ENCODE measurements around the gene ANKIB1. TPM values are rescaled to one million over a fixed set of nuclear protein-coding genes. Genes with fewer than 3 reads are reported as not detected.

ANKIB1 gene
- polyA plus RNA-seq, 1 of the 3 experiments (the other 2 are of a cell fraction), result 24.6 TPM

DNA sequence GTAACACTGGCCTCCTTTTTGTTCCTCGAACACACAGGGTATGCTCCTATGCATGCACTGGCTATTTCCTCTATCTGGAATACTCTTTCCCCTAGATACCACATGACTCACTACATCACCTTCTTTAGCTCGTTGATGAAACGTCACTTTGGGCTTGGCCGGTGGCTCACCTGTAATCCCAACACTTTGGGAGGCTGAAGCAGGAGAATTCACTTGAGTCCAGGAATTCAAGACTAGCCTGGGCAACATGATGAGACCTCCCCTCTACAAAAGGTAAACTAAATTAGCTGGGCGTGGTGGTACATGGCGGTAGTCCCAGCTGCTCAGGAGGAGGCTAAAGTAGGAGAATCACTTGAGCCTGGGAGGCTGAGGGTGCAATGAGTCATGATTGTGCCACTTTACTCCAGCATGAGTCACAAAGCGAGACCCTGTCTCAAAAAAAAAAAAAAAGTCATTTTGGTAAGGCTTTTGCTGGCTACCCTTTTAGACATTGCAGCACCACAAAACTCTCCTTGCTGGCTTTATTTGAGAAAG lies 14.5 kb downstream of the ANKIB1 start:
- H3K4me1 ChIP-seq (ENCODE audit: control insufficient read depth in 1 of 2, insufficient read depth in 2 of 2, low read depth in 1 of 2, low read length in 1 of 2), result no peaks in the 10 kb centered on the region; a peak in 1 of 4 replicates
- peaks cover 98% of the 10 kb centered on the region for H3K79me2 ChIP-seq (ENCODE audit: insufficient read depth)
- no peak overlapping the region for H2AFZ ChIP-seq (ENCODE audit: low read depth)
- 81% methylated on average over 7 of the region's 7 CpGs for WGBS (ENCODE audit: low lambda C conversion rate)
- H3F3A ChIP-seq (replicated peaks; ENCODE audit: insufficient read depth), result peaks cover 7% of the 10 kb centered on the region
- no peaks in the 10 kb centered on the region for H3K27me3 ChIP-seq (ENCODE audit: insufficient read depth)
- 0 out of 2 replicates have a peak, but pooled peaks cover 17% of the 10 kb centered on the region for H4K20me1 ChIP-seq (ENCODE audit: insufficient read depth)
- POLR2A ChIA-PET, result no interaction called here
- TF ChIP-seq FOSL2 (IDR thresholded peaks at IDR 0.05; ENCODE audit: borderline replicate concordance, low read depth), result peak; percentile 48; the same call in 1 of the 2 replicates
- no peak for TF ChIP-seq FOXM1 (IDR thresholded peaks at IDR 0.05; ENCODE audit: low read depth)
- H3K4me2 ChIP-seq, result no peak overlapping the region
- CTCF ChIA-PET, result no interaction called here
- H3K9me2 ChIP-seq, result no peaks in the 10 kb centered on the region
- H3K4me3 ChIP-seq (ENCODE audit: low read depth in 2 of 2, low read length in 1 of 2), result no peak overlapping the region
- DNase-seq, result no peak
- no peak overlapping the region for H3K27ac ChIP-seq (ENCODE audit: low read depth in 2 of 2, low read length in 1 of 2)
- peaks cover 15% of the 10 kb centered on the region for H3K9me3 ChIP-seq
- no peak overlapping the region for H3K9ac ChIP-seq
- peaks cover 4 to 23% of the 10 kb centered on the region in 2 experiments for H3K36me3 ChIP-seq (replicated peaks in 1 of 2; ENCODE audit: control insufficient read depth in 1 of 2, insufficient read depth in 2 of 2, low read length in 1 of 2)

DNA sequence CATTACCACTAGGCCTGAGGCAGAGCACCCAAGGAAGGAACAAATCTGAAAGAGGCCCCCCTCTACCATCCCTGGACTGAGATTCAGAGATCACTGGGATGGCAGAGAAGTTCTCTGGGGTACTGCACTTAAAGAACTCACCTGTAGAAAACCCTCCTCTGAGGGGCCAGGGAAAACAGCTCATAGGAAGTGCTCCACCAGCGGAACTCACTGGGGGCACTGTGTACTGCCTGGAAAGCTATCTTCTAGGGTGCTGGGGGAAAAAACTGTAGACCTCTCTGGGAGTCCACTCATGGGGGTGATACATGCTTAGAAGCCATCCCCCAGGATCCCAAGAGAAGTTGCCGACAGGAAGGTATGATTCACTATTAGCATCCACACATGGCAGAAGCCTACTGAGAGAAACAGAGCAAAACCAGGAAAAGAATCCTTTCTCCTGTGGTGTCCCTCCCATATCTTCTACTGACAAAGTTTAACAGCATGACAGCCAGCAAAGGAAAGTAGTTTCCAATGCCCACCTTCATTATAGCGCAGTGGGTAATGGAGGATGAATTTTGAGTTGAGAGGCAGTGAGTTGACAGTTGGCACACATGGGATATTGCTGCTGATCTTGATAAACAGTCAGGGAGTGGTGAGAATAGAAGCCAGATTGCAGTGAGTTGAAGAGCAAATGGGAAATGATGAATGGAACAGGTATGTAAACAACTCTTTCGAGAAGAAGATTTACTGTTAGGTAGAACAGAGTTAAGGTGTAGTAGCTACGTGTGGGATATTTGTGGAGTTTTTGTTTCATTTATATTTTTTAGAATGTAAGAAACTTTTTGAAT lies 20.9 kb downstream of the ANKIB1 start:
- H3K4me2 ChIP-seq, result no peak overlapping the region
- H4K20me1 ChIP-seq (ENCODE audit: insufficient read depth), result peaks cover 4% of the 10 kb centered on the region; the same call in 1 of the 2 replicates
- DNase-seq, result no peak
- H3K79me2 ChIP-seq (ENCODE audit: insufficient read depth), result peaks cover 91% of the 10 kb centered on the region
- no peaks in the 10 kb centered on the region for H3K9me2 ChIP-seq
- H3K4me1 ChIP-seq (ENCODE audit: control insufficient read depth in 1 of 2, insufficient read depth in 2 of 2, low read depth in 1 of 2, low read length in 1 of 2), result no peaks in the 10 kb centered on the region
- no peak overlapping the region for H3K4me3 ChIP-seq (ENCODE audit: low read depth in 2 of 2, low read length in 1 of 2)
- H3K9ac ChIP-seq, result no peak overlapping the region
- H3K27ac ChIP-seq (ENCODE audit: low read depth in 2 of 2, low read length in 1 of 2), result no peak overlapping the region
- ChIA-PET CTCF (interaction anchor here (0.6 to 1.2 kb wide), 2 partner anchors 181 to 233 kb away, joined by 3 read pairs; partner anchors contain the start of gene GATAD1), POLR2A (no interaction called here)
- H3F3A ChIP-seq (replicated peaks; ENCODE audit: insufficient read depth), result no peaks in the 10 kb centered on the region
- no peaks in the 10 kb centered on the region for H3K27me3 ChIP-seq (ENCODE audit: insufficient read depth)
- peaks cover 4 to 27% of the 10 kb centered on the region in 2 experiments for H3K36me3 ChIP-seq (replicated peaks in 1 of 2; ENCODE audit: control insufficient read depth in 1 of 2, insufficient read depth in 2 of 2, low read length in 1 of 2)
- no peak overlapping the region for H2AFZ ChIP-seq (ENCODE audit: low read depth)
- H3K9me3 ChIP-seq, result peaks cover 15% of the 10 kb centered on the region
- TF ChIP-seq, protein P1, sequence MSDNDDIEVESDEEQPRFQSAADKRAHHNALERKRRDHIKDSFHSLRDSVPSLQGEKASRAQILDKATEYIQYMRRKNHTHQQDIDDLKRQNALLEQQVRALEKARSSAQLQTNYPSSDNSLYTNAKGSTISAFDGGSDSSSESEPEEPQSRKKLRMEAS (IDR thresholded peaks at IDR 0.05; ENCODE audit: low read depth), result no peak
- TF ChIP-seq CHD2 (IDR thresholded peaks at IDR 0.05; ENCODE audit: low read length, partially characterized antibody), result no peak
- no peak for TF ChIP-seq RXRA (IDR thresholded peaks at IDR 0.05; ENCODE audit: borderline replicate concordance, low read depth)
- TF ChIP-seq MXI1 (IDR thresholded peaks at IDR 0.05; ENCODE audit: low read depth, low read length), result no peak
- no peak for TF ChIP-seq YY1 (IDR thresholded peaks at IDR 0.05; ENCODE audit: low read depth)
- TF ChIP-seq, protein P2, sequence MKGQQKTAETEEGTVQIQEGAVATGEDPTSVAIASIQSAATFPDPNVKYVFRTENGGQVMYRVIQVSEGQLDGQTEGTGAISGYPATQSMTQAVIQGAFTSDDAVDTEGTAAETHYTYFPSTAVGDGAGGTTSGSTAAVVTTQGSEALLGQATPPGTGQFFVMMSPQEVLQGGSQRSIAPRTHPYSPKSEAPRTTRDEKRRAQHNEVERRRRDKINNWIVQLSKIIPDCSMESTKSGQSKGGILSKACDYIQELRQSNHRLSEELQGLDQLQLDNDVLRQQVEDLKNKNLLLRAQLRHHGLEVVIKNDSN (IDR thresholded peaks at IDR 0.05; ENCODE audit: borderline replicate concordance, low read depth), result no peak
- TF ChIP-seq, protein P3, sequence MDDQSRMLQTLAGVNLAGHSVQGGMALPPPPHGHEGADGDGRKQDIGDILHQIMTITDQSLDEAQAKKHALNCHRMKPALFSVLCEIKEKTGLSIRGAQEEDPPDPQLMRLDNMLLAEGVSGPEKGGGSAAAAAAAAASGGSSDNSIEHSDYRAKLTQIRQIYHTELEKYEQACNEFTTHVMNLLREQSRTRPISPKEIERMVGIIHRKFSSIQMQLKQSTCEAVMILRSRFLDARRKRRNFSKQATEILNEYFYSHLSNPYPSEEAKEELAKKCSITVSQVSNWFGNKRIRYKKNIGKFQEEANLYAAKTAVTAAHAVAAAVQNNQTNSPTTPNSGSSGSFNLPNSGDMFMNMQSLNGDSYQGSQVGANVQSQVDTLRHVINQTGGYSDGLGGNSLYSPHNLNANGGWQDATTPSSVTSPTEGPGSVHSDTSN (IDR thresholded peaks at IDR 0.05), result no peak
- TF ChIP-seq, protein P4, sequence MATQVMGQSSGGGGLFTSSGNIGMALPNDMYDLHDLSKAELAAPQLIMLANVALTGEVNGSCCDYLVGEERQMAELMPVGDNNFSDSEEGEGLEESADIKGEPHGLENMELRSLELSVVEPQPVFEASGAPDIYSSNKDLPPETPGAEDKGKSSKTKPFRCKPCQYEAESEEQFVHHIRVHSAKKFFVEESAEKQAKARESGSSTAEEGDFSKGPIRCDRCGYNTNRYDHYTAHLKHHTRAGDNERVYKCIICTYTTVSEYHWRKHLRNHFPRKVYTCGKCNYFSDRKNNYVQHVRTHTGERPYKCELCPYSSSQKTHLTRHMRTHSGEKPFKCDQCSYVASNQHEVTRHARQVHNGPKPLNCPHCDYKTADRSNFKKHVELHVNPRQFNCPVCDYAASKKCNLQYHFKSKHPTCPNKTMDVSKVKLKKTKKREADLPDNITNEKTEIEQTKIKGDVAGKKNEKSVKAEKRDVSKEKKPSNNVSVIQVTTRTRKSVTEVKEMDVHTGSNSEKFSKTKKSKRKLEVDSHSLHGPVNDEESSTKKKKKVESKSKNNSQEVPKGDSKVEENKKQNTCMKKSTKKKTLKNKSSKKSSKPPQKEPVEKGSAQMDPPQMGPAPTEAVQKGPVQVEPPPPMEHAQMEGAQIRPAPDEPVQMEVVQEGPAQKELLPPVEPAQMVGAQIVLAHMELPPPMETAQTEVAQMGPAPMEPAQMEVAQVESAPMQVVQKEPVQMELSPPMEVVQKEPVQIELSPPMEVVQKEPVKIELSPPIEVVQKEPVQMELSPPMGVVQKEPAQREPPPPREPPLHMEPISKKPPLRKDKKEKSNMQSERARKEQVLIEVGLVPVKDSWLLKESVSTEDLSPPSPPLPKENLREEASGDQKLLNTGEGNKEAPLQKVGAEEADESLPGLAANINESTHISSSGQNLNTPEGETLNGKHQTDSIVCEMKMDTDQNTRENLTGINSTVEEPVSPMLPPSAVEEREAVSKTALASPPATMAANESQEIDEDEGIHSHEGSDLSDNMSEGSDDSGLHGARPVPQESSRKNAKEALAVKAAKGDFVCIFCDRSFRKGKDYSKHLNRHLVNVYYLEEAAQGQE (IDR thresholded peaks at IDR 0.05; ENCODE audit: low read depth, low read length), result no peak
- no peak for TF ChIP-seq EP300 (IDR thresholded peaks at IDR 0.05; ENCODE audit: borderline replicate concordance in 1 of 2, low read depth in 1 of 2, low read length in 1 of 2)
- TF ChIP-seq GABPA (IDR thresholded peaks at IDR 0.05; ENCODE audit: low read depth), result no peak
- TF ChIP-seq, protein P5, sequence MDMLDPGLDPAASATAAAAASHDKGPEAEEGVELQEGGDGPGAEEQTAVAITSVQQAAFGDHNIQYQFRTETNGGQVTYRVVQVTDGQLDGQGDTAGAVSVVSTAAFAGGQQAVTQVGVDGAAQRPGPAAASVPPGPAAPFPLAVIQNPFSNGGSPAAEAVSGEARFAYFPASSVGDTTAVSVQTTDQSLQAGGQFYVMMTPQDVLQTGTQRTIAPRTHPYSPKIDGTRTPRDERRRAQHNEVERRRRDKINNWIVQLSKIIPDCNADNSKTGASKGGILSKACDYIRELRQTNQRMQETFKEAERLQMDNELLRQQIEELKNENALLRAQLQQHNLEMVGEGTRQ (IDR thresholded peaks at IDR 0.05; ENCODE audit: borderline replicate concordance, low read depth, low read length), result no peak
- 96% methylated on average over 5 of the region's 5 CpGs for WGBS (ENCODE audit: low lambda C conversion rate)
